Measurements from ENCODE around the gene POR. TPM values are rescaled to one million over a fixed set of nuclear protein-coding genes. Genes with fewer than 3 reads are reported as not detected.

The POR gene
- total RNA-seq, 1 donor = 73.1 TPM

GRCh38 chr7:75953931-75954330, 39.0 kb downstream of the POR start:
- H3K4me2 ChIP-seq (ENCODE audit: insufficient read depth, low read length) = no peak overlapping the region
- no peaks in the 10 kb centered on the region for H3K9me3 ChIP-seq (ENCODE audit: low read depth, low read length)
- peaks cover 8% of the 10 kb centered on the region for H4K20me1 ChIP-seq (ENCODE audit: insufficient read depth, low read length)
- no peak for TF ChIP-seq CTCF (IDR thresholded peaks at IDR 0.05; ENCODE audit: extremely low read depth, low read depth, low read length)
- H3K4me1 ChIP-seq (ENCODE audit: insufficient read depth, low read length) = no peaks in the 10 kb centered on the region
- no peak overlapping the region for H3K27ac ChIP-seq (ENCODE audit: low read depth, low read length)
- H3K4me3 ChIP-seq (ENCODE audit: insufficient read depth, low read length) = no peak overlapping the region
- H3K79me2 ChIP-seq (ENCODE audit: insufficient read depth, low read length) = peaks cover 10% of the 10 kb centered on the region
- peaks cover 16% of the 10 kb centered on the region for H3K36me3 ChIP-seq (ENCODE audit: insufficient read depth, low read length)
- no peak for DNase-seq (ENCODE audit: insufficient read length, low spot score, missing footprints)
- H2AFZ ChIP-seq (ENCODE audit: low read length) = no peak overlapping the region
- no peaks in the 10 kb centered on the region for H3K27me3 ChIP-seq (ENCODE audit: insufficient read depth, low read length)

- H3K4me1 ChIP-seq (ENCODE audit: insufficient read depth, low read length) = no peaks in the 10 kb centered on the region
- peaks cover 8% of the 10 kb centered on the region for H4K20me1 ChIP-seq (ENCODE audit: insufficient read depth, low read length)
- H3K9me3 ChIP-seq (ENCODE audit: low read depth, low read length) = no peaks in the 10 kb centered on the region
- peaks cover 16% of the 10 kb centered on the region for H3K36me3 ChIP-seq (ENCODE audit: insufficient read depth, low read length)
- no peak overlapping the region for H3K4me3 ChIP-seq (ENCODE audit: insufficient read depth, low read length)
- H3K27ac ChIP-seq (ENCODE audit: low read depth, low read length) = no peak overlapping the region
- no peaks in the 10 kb centered on the region for H3K27me3 ChIP-seq (ENCODE audit: insufficient read depth, low read length)
- DNase-seq (ENCODE audit: insufficient read length, low spot score, missing footprints) = no peak
- H2AFZ ChIP-seq (ENCODE audit: low read length) = no peak overlapping the region
- TF ChIP-seq CTCF (IDR thresholded peaks at IDR 0.05; ENCODE audit: extremely low read depth, low read depth, low read length) = no peak
- H3K79me2 ChIP-seq (ENCODE audit: insufficient read depth, low read length) = peaks cover 6% of the 10 kb centered on the region
- H3K4me2 ChIP-seq (ENCODE audit: insufficient read depth, low read length) = no peak overlapping the region
Measured at GRCh38 chr7:75955331-75955955, 40.5 kb downstream of the POR start.

- Histone ChIP-seq H3K27me3 (ENCODE audit: insufficient read depth, low read length) (no peaks in the 10 kb centered on the region), H3K36me3 (ENCODE audit: insufficient read depth, low read length) (peaks cover 16% of the 10 kb centered on the region), H3K79me2 (ENCODE audit: insufficient read depth, low read length) (peaks cover 6% of the 10 kb centered on the region), H3K9me3 (ENCODE audit: low read depth, low read length) (no peaks in the 10 kb centered on the region), H3K4me3 (ENCODE audit: insufficient read depth, low read length) (no peak overlapping the region), H2AFZ (ENCODE audit: low read length) (no peak overlapping the region), H3K4me2 (ENCODE audit: insufficient read depth, low read length) (no peak overlapping the region), H4K20me1 (ENCODE audit: insufficient read depth, low read length) (peaks cover 8% of the 10 kb centered on the region), H3K4me1 (ENCODE audit: insufficient read depth, low read length) (peaks cover 3% of the 10 kb centered on the region), H3K27ac (ENCODE audit: low read depth, low read length) (no peak overlapping the region)
- TF ChIP-seq CTCF (IDR thresholded peaks at IDR 0.05; ENCODE audit: extremely low read depth, low read depth, low read length) = no peak
- no peak for DNase-seq (ENCODE audit: insufficient read length, low spot score, missing footprints)
Measured at GRCh38 chr7:75957021-75957736, 42.2 kb downstream of the POR start.

GRCh38 chr7:75958802-75959543, 44.0 kb downstream of the POR start:
- H3K4me2 ChIP-seq (ENCODE audit: insufficient read depth, low read length) = no peak overlapping the region
- H3K27me3 ChIP-seq (ENCODE audit: insufficient read depth, low read length) = no peaks in the 10 kb centered on the region
- H4K20me1 ChIP-seq (ENCODE audit: insufficient read depth, low read length) = peaks cover 3% of the 10 kb centered on the region
- no peak for TF ChIP-seq CTCF (IDR thresholded peaks at IDR 0.05; ENCODE audit: extremely low read depth, low read depth, low read length)
- H3K36me3 ChIP-seq (ENCODE audit: insufficient read depth, low read length) = peaks cover 16% of the 10 kb centered on the region
- H3K79me2 ChIP-seq (ENCODE audit: insufficient read depth, low read length) = no peaks in the 10 kb centered on the region
- H3K9me3 ChIP-seq (ENCODE audit: low read depth, low read length) = no peaks in the 10 kb centered on the region
- no peak overlapping the region for H2AFZ ChIP-seq (ENCODE audit: low read length)
- peaks cover 18% of the 10 kb centered on the region for H3K4me1 ChIP-seq (ENCODE audit: insufficient read depth, low read length)
- DNase-seq (ENCODE audit: insufficient read length, low spot score, missing footprints) = no peak
- H3K27ac ChIP-seq (ENCODE audit: low read depth, low read length) = no peak overlapping the region
- no peak overlapping the region for H3K4me3 ChIP-seq (ENCODE audit: insufficient read depth, low read length)

Data from osteoblast (primary cell).